GM12891 (cell line): ENCODE data around the gene SDHAF3.
"Not testable (repeated sequence)": the region's sequence is repeated elsewhere in the genome, so short reads cannot be mapped to it uniquely, and the experiment has no call there.

ENCODE experiments used
- PAX5 ChIP-seq: IDR thresholded peaks from 2 replicates; pipeline ENCODE4 v1.6.1; 2011; ENCODE audit warnings: low read length, moderate library complexity, mild to moderate bottlenecking; ENCODE audit not compliant: insufficient read depth, severe bottlenecking
- POLR2A ChIP-seq: IDR thresholded peaks from 2 replicates; pipeline ENCODE4 v1.6.1; 2011; ENCODE audit warnings: low read depth, low read length, control low read depth
- POLR2AphosphoS5 ChIP-seq: IDR thresholded peaks from 2 replicates; pipeline ENCODE4 v1.6.1; 2011; ENCODE audit warnings: low read depth, low read length, control low read depth
- SPI1 ChIP-seq: IDR thresholded peaks from 2 replicates; pipeline ENCODE4 v1.6.1; 2011; ENCODE audit warnings: low read depth, low read length, control low read depth

- not testable (repeated sequence) for TF ChIP-seq POLR2A, SPI1, POLR2AphosphoS5, PAX5
These were observed 45.5 kb upstream of the SDHAF3 start for GRCh38 chr7:97072025-97072424.
